ENCODE results near the gene UCHL3.

UCHL3 gene

DNA sequence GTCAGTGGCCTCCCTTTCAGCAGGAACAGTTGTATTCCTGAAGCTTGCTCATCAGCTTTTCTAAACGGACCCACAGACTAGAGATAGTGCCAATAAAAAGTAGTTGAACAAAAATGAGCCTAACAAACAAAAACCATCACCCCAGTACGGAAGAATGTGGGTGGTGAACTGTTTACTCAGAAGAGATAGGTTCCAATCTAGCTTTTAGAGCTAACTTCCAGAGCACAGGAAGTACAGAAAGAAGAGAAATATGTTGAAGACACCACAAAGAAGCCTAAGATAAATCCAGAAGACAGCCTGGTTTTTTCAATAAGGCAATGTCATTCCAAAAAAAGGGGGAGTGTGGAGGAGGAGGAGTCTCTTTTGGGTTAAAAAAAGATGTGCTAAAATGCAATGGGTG is 83.7 kb downstream of the UCHL3 start:
- peak; percentile 98 for DNase-seq

- DNase-seq = peak; percentile 34
These were observed 85.7 kb downstream of the UCHL3 start for GRCh38 chr13:75635101-75635827.

- peak; percentile 78 for DNase-seq
These were observed 86.3 kb downstream of the UCHL3 start, which contains the start of gene LMO7 for GRCh38 chr13:75635828-75636435. Gene LMO7 (plus strand): TSS chr13:75636330. CDS start chr13:75636658, 328 bp downstream.

DNA sequence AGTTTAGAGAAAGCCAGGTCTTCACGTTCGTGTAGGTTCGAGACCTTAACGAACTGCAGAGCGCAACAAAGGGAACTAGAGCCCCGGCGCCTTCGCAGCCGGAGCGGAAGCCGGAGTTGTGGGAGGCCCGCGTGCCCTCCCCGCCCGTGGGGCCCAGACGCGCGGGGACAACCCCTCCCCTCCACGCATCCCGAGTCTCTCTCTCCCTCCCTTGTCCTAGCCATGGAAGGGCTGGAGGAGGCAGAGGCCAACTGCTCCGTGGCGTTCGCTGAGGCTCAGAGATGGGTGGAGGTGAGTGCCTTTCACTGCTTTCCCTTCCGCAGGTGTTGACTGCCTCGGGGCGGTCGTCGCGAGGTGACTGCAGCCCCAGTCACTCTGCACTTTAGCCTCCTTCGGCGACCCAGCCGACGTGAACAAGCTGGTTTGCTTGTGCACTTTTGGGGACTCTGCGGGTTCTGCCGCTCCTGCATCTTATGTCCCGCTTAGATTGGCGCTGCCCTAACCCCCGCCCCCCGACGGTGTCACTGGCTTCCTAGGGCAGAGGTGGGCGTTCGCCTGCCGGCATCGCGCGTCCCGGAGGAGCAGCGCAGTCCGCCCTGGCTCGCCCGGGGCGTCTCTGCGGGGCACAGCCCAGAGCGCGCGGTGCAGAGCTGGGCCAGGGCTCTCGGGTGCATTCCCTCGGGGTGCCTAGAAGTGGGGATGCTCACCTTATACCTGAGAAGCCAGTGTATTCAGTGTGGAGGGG is 87.0 kb downstream of the UCHL3 start:
- DNase-seq = peak; percentile 40

GRCh38 chr13:75637181-75637750 is 87.7 kb downstream of the UCHL3 start:
- DNase-seq = no peak

DNA sequence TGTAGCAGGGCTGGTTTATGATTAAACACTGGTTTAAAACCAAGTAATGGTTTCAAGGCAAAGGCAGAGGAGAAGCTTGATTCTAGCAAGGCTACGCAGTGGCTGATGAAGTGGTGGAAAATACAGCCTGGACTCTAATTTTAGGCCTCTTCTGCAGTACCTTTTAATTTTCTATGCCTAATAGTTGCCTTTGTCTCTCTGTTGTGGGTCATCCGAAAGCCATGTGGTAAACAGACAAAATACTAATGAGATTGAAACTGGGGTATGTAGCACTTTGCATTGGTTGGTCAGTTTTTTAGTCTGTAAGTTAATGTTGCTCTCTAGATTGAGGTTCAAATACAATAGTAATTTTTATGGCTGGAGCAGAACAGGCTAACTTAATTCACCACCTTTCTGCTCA is 89.9 kb downstream of the UCHL3 start:
- DNase-seq = no peak

- no peak for DNase-seq
These were observed 91.4 kb downstream of the UCHL3 start for GRCh38 chr13:75641026-75641425.

- no peak for DNase-seq
These were observed 93.6 kb downstream of the UCHL3 start for GRCh38 chr13:75643182-75643581.

GRCh38 chr13:75643693-75644092 is 94.1 kb downstream of the UCHL3 start:
- no peak for DNase-seq

DNA sequence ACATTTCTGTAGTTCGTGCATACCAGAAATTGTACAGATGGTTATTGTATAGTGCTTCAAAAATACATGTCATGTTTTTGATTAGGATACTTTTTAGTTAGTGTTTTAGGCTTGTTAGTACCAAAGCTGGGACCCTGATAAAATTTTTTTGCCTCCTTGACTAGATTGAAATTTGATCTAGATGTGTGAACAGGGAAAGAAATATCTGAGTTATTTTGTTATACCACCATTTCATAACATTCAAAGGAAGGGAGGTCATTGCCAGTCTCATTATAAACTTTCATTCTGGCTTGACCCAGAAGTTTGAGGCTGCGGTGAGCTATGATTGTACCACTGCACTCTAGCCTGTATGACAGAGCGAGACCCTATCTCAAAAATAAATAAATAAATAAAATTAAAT is 95.5 kb downstream of the UCHL3 start:
- DNase-seq = peak; percentile 45

DNA sequence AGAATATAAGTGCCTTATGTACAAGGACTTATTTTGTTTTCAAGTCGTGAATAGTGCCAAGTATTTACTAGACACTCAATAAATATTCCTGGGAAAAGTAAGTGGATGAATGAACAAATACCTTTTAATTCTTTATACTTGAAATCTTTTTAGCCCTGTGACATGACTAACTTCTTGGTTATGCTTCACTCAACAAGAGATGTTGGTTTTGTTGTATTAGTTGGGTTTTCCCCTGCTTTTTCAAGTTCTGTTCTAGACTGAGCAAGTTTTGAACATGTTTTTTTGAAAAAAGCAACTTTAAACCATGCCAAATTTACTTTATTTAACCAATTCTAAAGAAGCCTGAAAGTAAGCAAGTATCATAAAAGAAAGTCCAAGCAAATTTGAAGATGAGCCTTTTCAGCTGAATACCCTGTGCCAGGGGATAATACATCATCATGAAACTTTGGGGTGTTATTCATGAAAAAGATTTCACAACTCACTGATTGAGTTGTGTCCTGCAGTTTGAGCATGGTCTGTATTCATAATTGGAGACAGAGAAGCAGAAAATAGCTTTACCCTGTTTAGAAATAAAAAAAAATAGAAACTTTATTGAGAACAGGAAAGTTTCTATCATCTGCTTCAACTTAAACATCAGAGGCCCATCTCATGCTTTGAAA is 97.7 kb downstream of the UCHL3 start:
- DNase-seq = peak; percentile 60

DNA sequence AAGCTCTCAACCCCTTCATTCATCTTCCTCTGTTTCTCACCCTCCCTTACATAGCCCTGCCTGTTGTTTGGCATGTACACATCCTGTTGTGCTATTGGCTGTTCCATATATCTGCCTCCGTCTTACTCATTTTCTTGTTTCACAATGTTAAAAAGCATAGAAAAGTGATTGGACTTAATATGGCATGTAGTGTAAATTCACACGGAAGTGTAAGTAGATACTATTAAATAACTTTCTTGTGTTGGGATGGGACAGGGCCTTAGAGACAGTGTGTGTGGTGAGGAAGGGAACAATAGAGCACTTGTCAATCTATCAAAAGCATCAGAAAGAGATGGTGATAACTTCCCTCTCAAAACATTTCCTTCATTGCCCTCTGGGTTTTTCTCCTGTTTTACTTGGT is 98.9 kb downstream of the UCHL3 start:
- DNase-seq = no peak

GRCh38 chr13:75651013-75651412 is 101.4 kb downstream of the UCHL3 start:
- peak; percentile 84 for DNase-seq

GRCh38 chr13:75652726-75653125 is 103.1 kb downstream of the UCHL3 start:
- peak; percentile 42 for DNase-seq
